H1 (cell line): ENCODE measurements around the gene RNF130. TPM values are rescaled to one million over a fixed set of nuclear protein-coding genes. Genes with fewer than 3 reads are reported as not detected.

ENCODE experiments used
- ASH2L ChIP-seq: fragments of 200-600, 300-600 bp; sonication (generic); IDR thresholded peaks from one replicate; pipeline ENCODE4 v1.7.1; 2017; ENCODE audit warnings: low read length
- CEBPB ChIP-seq: IDR thresholded peaks from 2 replicates; pipeline ENCODE4 v1.6.1; 2012; ENCODE audit warnings: low read depth, low read length
- CHD1 ChIP-seq: IDR thresholded peaks from 2 replicates; pipeline ENCODE4 v1.6.1; 2012; ENCODE audit warnings: low read depth, low read length, improper control_type of control experiment
- CREB1 ChIP-seq: IDR thresholded peaks from 2 replicates; pipeline ENCODE4 v1.6.1; 2012; ENCODE audit warnings: inconsistent platforms
- EGR1 ChIP-seq: IDR thresholded peaks from 2 replicates; pipeline ENCODE4 v1.6.1; 2011; ENCODE audit warnings: low read depth, low read length, borderline replicate concordance
- GABPA ChIP-seq: IDR thresholded peaks from 2 replicates; pipeline ENCODE4 v1.6.1; 2011; ENCODE audit warnings: mild to moderate bottlenecking, low read length, moderate library complexity, borderline replicate concordance; ENCODE audit not compliant: insufficient read depth
- HDAC2 ChIP-seq, 2 experiments: fragments of 300-600 bp in 1 of 2; sonication (generic) in 1 of 2; IDR thresholded peaks; 2 replicates each; pipeline ENCODE4 v1.6.1; 2011 to 2012; ENCODE audit warnings: low read depth in 2 of 2, low read length in 2 of 2, mild to moderate bottlenecking in 2 of 2, moderate library complexity in 2 of 2, borderline replicate concordance in 1 of 2, inconsistent platforms in 1 of 2
- HDAC6 ChIP-seq: IDR thresholded peaks from one replicate; pipeline ENCODE4 v1.7.1; 2012; ENCODE audit warnings: low read depth, mild to moderate bottlenecking, inconsistent platforms, low read length, moderate library complexity
- JUN ChIP-seq: IDR thresholded peaks from 2 replicates; pipeline ENCODE4 v1.6.1; 2011; ENCODE audit warnings: low read depth, mild to moderate bottlenecking, improper control_type of control experiment, low read length
- KDM1A ChIP-seq: fragments of 200-600, 300-600 bp; sonication (generic); IDR thresholded peaks from 2 replicates; pipeline ENCODE4 v1.7.1; 2016; ENCODE audit warnings: mild to moderate bottlenecking, low read length, borderline replicate concordance
- MAFK ChIP-seq: IDR thresholded peaks from 2 replicates; pipeline ENCODE4 v1.6.1; 2012; ENCODE audit warnings: low read depth, mild to moderate bottlenecking, improper control_type of control experiment, low read length
- NRF1 ChIP-seq: IDR thresholded peaks from 2 replicates; pipeline ENCODE4 v1.6.1; 2011; ENCODE audit warnings: mild to moderate bottlenecking, low read depth, low read length, improper control_type of control experiment
- POU5F1 ChIP-seq: IDR thresholded peaks from 2 replicates; pipeline ENCODE4 v1.6.1; 2011; ENCODE audit warnings: low read depth, mild to moderate bottlenecking, low read length, moderate library complexity
- RFX5 ChIP-seq: IDR thresholded peaks from 2 replicates; pipeline ENCODE4 v1.6.1; 2011; ENCODE audit warnings: low read depth, low read length, improper control_type of control experiment, borderline replicate concordance
- SAP30 ChIP-seq: fragments of 300-600 bp; sonication (generic); IDR thresholded peaks from 2 replicates; pipeline ENCODE4 v1.7.1; 2012; ENCODE audit warnings: low read length, moderate library complexity, mild to moderate bottlenecking, inconsistent platforms; ENCODE audit not compliant: insufficient read depth, insufficient replicate concordance
- SIN3A ChIP-seq, 2 experiments: IDR thresholded peaks in 1 of 2; conservative IDR thresholded peaks in 1 of 2; 2 replicates each; pipeline ENCODE4 v1.6.1; 2011 to 2012; ENCODE audit warnings: low read length in 2 of 2, improper control_type of control experiment in 1 of 2, low read depth in 1 of 2, mild to moderate bottlenecking in 1 of 2
- SIX5 ChIP-seq: IDR thresholded peaks from 2 replicates; pipeline ENCODE4 v1.6.1; 2011; ENCODE audit warnings: mild to moderate bottlenecking, low read depth, low read length
- SP1 ChIP-seq: IDR thresholded peaks from 2 replicates; pipeline ENCODE4 v1.6.1; 2011; ENCODE audit warnings: low read depth, low read length
- SP4 ChIP-seq: IDR thresholded peaks from 2 replicates; pipeline ENCODE4 v1.6.1; 2012; ENCODE audit warnings: low read length, inconsistent platforms
- SUZ12 ChIP-seq: fragments of 200-600 bp; sonication (generic); IDR thresholded peaks from 2 replicates; pipeline ENCODE4 v1.6.1; 2012; ENCODE audit warnings: mild to moderate bottlenecking, inconsistent platforms, low read length, moderate library complexity, mixed read lengths
- TBP ChIP-seq: IDR thresholded peaks from 2 replicates; pipeline ENCODE4 v1.6.1; 2011; ENCODE audit warnings: low read depth, low read length, improper control_type of control experiment
- TEAD4 ChIP-seq: IDR thresholded peaks from 2 replicates; pipeline ENCODE4 v1.6.1; 2012; ENCODE audit warnings: low read depth, low read length, inconsistent platforms, mixed read lengths
- YY1 ChIP-seq: IDR thresholded peaks from 2 replicates; pipeline ENCODE4 v1.6.1; 2011; ENCODE audit warnings: low read depth, mild to moderate bottlenecking, low read length
- polyA plus RNA-seq, 7 experiments: library from polyadenylated mRNA; depleted of rRNA in 3 of 7; stranded (reverse) in 5 of 7; unstranded in 2 of 7; fragments of >200 nt in 5 of 7; fragments of 200-250 nt in 2 of 7; gene quantifications; 1 replicate in 5 of 7; 2 replicates in 1 of 7; 4 replicates in 1 of 7; pipeline versions ENCODE4 v1.2.1 to v1.2.3, GENCODE V29; 2011 to 2013; ENCODE audit warnings: missing spikeins in 2 of 7, mixed read lengths in 2 of 7
- total RNA-seq: library from RNA; stranded (reverse); fragmentation: NEBNext Ultra II Directional; extraction: Animal tissue kit (Norgen Biotek cat#: 25700); gene quantifications from 2 replicates; pipeline ENCODE4 v1.2.1, GENCODE V29; 2021
- TF ChIP-seq, protein P1 (sequence below): IDR thresholded peaks from 2 replicates; pipeline ENCODE4 v1.6.1; 2011; ENCODE audit warnings: low read length, improper control_type of control experiment

The RNF130 gene
- total and polyA plus RNA-seq, 2 of the 8 experiments (the other 6 are each of a cell fraction or from before 2014, with no cell fraction given) = 65.1 to 70.0 TPM

DNA sequence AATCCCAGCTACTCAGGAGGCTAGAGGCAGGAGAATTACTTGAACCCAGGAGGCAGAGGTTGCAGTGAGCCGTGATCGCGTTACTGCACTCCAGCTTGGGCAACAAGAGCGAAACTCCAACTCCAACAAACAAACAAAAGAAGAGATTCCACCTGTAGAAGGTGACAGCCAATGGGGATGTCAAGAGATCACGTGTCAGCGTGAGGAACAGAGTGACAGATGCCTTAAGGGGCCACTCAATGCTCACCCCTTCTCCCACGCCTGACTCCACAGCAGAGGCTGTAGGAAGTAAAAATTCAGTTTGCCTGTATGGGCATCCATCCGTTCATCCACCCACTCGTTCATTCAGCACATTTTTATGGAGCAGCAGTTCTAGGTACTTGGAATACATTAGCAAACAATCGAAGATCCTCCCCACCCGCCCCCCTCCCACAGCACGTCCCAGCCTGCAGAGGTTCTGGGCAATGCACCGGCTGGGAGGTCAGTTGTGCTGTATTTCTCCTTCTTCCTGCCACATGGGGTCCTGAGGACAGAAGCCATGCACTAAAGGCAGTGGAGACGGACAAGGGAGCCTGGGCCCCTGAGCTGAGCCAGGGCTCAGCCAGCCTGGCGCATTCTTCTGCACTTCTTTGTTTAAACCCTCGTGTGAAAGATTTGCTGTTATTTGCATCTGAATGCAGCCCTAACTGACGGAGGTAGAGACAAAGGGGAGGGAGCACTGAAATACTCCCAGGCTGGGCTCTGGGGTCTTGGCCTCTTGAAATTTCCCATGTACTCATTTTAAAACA lies 11.3 kb upstream of the RNF130 start (continued):
- no peak for TF ChIP-seq SIN3A (conservative IDR thresholded peaks at IDR 0.05 in 1 of 2, IDR thresholded peaks at IDR 0.05 in 1 of 2; ENCODE audit: low read depth in 1 of 2, low read length in 2 of 2)
- TF ChIP-seq SP4 = peak; percentile 70; the same call in 1 of the 2 replicates
- TF ChIP-seq YY1 = peak; percentile 56
- no peak for TF ChIP-seq SIX5
- no peak for TF ChIP-seq MAFK
- no peak for TF ChIP-seq CHD1
- 0 out of 2 replicates have a peak, but pooled peaks have one; percentile 38 for TF ChIP-seq EGR1
- TF ChIP-seq TBP = peak; percentile 64; the same call in 1 of the 2 replicates
- no peak for TF ChIP-seq SUZ12
- peak; percentile 33 for TF ChIP-seq ASH2L
- TF ChIP-seq TEAD4 = peak; percentile 59
- TF ChIP-seq SP1 = peak; percentile 90
- no peak for TF ChIP-seq RFX5
- no peak; the same call in 1 of the 2 replicates for TF ChIP-seq KDM1A
- TF ChIP-seq, protein P1, sequence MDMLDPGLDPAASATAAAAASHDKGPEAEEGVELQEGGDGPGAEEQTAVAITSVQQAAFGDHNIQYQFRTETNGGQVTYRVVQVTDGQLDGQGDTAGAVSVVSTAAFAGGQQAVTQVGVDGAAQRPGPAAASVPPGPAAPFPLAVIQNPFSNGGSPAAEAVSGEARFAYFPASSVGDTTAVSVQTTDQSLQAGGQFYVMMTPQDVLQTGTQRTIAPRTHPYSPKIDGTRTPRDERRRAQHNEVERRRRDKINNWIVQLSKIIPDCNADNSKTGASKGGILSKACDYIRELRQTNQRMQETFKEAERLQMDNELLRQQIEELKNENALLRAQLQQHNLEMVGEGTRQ = peak; percentile 65
- no peak for TF ChIP-seq JUN
- no peak for TF ChIP-seq HDAC6
- TF ChIP-seq GABPA = no peak
- peak; percentile 75; the same call in 1 of the 2 replicates for TF ChIP-seq POU5F1
- TF ChIP-seq HDAC2 (IDR thresholded peaks at IDR 0.05; ENCODE audit: borderline replicate concordance in 1 of 2, low read depth in 2 of 2, low read length in 2 of 2) = peak; percentile 22 to 26; a peak in 1 of 4 replicates
- TF ChIP-seq NRF1 = no peak
- TF ChIP-seq CREB1 = 0 out of 2 replicates have a peak, but pooled peaks have one; percentile 21
- TF ChIP-seq CEBPB = no peak
- no peak for TF ChIP-seq SAP30
